NCI-H2227 treated with DMSO at 0.1 percent for 48 hours (cell line): ENCODE measurements around the gene GATAD2A.
"Not testable (repeated sequence)": the region's sequence is repeated elsewhere in the genome, so short reads cannot be mapped to it uniquely, and the experiment has no call there.

Source experiments
- DNase-seq: peaks from one replicate; lab custom pipeline; 2025; lab: John Stamatoyannopoulos, UW

The GATAD2A gene, protein sequence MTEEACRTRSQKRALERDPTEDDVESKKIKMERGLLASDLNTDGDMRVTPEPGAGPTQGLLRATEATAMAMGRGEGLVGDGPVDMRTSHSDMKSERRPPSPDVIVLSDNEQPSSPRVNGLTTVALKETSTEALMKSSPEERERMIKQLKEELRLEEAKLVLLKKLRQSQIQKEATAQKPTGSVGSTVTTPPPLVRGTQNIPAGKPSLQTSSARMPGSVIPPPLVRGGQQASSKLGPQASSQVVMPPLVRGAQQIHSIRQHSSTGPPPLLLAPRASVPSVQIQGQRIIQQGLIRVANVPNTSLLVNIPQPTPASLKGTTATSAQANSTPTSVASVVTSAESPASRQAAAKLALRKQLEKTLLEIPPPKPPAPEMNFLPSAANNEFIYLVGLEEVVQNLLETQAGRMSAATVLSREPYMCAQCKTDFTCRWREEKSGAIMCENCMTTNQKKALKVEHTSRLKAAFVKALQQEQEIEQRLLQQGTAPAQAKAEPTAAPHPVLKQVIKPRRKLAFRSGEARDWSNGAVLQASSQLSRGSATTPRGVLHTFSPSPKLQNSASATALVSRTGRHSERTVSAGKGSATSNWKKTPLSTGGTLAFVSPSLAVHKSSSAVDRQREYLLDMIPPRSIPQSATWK

DNA sequence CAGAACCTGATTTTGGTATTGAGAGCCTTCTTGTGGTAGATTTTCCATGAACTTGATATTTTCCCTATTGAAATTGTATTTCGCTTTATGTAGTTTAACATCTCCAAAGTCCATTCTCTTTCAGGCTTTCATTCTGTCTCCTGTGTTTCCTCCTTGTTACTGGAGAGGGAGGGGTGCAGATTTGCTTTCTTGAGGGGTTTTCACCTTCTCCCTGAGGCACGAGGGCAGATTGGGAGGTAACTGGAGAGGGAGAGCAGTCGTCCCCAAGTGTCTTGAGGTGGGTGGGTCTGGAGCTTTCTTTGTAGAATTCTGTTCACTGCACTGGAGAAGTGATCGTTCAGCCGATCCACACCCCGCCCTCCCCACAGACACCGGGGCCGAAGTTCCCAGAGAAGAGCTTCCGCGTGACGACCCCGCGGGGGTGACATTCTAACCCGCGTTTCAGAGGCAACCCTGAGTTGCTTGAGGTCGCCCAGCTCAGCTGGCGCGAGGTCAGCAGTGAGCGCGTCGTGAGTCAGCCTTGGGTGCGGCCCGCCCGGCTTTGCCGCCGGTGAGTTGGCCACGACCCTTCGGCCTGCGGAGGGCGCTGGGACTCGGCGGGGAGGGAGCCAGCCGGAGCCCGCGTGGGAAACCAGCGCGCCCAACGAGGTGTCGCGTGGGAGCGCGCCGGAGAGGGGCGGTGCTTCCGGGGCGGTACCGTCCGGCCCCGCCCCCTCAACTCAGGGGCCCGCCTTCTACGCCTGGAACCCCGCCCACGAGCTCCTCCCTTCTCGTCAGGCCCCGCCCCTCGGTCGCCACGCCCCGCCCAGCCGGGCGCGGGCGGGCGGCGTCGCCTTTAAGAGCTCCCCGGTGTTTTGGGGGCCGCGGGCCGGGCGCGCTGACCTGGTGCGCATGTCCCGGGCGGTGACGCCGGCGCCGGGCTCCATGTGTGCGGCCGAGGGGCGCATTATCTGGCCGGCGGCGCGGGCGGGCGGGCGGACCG is at the start of gene GATAD2A:
TSS of gene GATAD2A (plus strand) at position 797 of the 982 bp plus-strand sequence. CDS start 59,671 bp downstream, outside the sequence.
- DNase-seq: peak; percentile 76

DNA sequence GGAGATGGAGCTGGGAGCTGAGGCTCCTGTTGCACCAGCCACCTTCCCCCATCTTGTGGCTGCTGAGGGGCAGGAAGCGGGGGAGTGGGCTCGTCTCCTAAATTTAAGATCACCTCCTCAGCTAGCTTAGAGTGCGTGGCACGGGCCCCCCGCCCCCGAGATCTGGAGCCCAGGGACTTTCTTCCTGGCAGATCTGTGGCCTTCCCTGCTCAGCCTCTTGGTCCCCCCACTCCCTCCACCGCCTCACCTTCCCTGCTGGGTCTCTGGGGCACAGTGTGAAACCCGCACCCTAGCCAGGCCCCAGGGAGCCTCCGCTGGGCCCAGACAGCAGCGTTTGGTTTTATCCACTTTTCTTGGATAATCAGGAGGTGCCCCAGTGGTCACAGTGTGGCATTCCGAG is 49.0 kb upstream of the GATAD2A start:
- DNase-seq: no peak

DNA sequence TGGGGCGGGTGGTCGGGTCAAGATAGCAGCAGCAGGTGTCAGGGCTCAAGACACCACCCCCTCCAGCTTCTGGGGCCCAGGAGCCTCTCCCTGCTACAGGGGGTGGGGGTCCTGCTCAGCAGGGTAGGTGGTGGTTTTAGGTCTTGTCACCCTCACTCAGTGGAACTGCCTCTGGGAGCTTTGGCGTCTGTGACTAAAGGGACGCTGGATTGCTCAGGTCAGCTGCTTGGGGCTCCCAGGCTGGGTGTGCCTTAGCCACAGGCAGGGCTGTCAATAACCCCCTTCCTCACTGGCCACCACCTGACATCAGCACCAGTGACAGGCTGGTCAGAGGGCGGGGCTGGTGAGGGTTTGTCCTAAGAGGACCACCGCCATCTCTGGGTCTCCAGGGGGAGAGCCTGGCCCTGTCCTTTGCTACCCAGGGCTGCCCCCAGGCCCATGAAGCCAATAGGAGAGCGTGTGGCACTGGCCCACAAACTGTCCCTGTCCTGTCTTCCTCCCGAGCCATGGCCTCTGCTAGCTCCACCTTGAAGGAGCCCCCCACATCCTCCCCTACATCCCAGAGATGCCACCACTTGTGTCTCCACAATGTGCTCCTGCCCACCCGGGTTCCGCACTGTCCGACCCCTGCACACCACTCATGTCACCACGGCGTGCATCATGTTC is 48.4 kb upstream of the GATAD2A start:
- no peak for DNase-seq

DNA sequence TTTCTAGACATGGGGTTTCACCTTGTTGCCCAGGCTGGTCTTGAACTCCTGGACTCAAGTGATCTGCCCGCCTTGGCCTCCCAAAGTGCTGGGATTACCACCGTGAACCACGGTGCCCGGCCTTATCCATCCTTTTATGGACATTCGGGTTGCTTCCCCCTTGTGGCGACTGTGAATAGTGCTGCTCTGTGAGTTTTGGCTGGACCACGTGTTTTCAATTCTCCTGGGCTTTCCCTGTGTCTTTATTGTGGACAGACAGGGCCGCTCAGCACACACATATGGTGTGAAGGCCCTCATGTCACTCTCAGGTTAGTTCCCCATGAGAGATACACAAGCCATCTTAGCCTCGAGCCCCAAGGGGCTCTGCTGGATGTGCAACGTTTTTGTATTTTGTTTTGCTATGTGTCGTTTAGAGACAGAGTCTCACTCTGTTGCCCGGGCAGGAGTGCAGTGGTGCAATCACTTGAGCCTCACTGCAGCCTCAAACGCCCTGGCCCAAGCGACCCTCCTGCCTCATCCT is 44.3 kb upstream of the GATAD2A start:
- DNase-seq: peak; percentile 67

DNA sequence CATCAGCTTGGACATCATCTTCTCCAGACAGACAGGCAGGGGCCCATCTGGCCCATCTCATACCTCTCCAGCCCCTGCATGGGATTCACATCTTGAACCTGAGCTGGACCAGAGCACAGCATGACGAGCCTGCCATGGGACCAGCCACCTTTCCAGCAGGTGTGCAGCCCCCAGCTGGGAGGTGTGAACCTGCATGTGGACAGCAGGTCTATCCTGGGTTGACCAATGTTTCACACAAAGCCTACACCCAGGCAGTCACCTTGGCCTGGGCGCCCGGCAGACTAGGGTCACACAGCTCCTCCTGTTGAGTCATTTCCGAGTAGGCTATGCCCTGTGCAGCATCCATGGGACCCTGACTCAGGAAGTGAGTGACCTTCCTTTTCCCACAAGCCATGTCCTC is 43.4 kb upstream of the GATAD2A start:
- DNase-seq: no peak

DNA sequence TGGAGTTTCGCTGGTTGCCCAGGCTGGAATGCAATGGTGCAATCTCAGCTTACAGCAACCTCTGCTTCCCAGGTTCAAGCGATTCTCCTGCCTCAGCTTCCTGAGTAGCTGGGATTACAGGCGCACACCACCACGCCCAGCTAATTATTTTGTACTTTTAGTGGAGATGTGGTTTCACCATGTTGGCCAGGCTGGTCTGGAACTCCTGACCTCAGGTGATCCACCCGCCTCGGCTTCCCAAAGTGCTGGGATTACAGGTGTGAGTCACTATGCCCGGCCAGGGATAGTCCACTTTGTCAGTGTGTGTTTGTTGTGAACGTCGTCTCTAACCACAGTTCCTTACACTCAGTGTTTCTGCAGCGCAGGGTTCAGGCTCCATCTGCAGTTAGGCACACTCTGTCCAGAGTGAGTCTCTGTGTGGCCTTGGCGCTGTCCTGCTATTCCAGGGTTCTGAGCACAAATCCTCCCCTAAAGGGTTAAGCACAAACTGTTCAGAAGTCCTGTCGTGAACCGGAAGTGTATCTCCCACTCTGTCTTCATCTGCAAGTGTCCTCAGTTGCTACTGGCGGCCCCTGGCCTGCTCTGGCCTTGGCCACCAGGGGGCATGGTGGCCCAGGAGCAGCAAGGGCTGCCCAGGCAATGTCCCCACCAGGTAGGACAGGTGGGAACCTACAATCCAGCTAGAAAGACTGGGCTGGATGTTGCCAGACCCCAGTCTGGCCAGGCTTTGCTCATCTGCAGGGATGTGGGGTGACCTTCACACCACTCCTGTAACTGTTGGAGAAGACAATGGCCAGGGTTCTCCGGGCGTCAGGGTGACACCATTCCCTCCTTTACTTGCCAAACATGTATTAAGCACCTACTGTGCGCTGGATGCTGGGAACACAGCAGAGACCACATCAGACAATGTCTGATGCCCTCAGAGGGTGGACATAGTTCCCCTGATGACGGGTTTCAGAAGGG is 38.8 kb upstream of the GATAD2A start:
- peak; percentile 14 for DNase-seq

DNA sequence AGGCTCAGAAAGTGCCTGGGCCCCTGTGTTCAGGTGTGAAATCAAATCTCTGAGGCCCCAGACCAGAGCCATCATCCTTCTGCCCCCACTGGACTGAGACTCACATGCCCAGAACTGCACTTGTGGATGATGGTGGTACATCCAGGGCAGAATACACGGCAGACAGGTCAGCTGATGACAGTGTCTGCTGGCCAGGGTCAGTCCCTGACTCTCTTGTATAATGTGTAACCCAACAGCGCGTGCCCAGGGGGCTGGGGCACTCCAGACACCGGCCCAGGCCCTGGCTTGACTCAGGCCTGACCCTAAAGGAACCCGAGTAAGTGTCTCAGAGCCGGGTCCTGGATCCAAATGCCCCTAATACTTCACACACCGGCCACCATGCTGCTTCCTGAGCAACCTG is 37.4 kb upstream of the GATAD2A start:
- DNase-seq: no peak

DNA sequence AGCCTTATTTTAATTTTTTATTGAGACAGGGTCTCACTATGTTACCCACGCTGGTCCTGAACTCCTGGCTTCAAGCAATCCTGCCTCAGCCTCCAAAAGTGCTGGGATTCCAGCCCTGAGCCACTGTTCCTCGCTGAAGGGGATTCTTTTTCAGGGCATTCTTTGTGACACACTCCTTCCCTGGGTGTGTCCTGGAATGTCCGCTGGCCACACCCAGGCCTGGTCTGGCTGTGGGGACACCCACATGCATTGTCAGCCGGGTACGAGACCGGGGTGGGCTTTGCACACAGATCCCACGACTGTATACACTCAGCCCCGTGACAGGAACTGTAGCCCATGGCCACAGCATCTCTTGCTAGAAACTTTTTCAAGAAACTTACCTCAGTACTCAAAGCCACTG is 34.4 kb upstream of the GATAD2A start:
- DNase-seq: no peak

DNA sequence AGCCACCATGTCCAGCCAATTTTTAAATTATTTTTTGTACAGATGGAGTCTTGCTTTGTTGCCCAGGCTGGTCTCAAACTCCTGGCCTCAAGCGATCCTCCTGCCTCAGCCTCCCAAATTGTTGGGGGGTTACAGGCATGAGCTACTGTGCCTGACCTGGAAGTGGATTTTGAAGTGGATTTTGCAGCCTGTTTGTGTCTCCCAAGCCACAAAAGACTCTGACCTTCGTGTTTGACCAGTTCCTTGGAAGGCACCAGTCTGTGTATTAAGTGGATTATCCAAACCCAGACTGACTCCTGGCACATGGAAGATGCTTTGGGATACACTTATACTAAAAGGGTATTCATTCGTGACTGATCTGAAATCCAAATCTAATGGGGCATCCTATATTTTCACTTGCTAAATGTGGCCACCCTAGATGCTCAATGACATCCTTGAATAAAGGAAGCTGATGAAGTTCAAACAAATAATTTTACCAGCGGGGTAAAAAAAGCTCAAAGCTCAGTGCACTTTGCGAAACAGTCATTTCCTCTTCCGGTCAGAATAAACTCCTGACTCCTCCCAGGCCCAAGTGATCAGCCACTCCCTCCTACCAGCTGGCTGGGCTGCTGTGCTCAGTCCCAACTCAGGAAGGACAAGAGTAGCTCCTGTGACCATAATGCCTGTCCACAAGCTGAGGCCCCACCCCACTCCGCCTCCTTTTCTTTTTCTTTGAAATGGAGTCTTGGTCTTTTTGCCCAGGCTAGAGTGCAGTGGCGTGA is 32.6 kb upstream of the GATAD2A start:
- no peak for DNase-seq

DNA sequence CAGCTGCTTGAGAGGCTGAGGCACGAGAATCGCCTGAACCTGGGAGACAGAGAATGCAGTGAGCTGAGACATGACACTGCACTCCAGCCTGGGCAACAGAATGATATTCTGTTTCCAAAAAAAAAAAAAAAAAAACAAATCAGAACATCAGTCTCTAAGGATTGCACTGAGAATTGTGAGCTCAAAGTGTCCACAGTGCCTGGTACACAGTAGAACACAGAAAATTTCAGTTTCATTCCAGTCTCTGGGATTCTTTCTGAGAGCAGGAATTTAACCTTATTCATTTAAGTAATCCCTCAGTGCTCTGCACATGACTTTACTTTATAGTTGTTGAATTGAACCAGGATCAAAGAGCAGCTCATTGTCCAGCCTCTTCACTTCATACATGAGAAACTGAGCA is 25.9 kb upstream of the GATAD2A start:
- no peak for DNase-seq

DNA sequence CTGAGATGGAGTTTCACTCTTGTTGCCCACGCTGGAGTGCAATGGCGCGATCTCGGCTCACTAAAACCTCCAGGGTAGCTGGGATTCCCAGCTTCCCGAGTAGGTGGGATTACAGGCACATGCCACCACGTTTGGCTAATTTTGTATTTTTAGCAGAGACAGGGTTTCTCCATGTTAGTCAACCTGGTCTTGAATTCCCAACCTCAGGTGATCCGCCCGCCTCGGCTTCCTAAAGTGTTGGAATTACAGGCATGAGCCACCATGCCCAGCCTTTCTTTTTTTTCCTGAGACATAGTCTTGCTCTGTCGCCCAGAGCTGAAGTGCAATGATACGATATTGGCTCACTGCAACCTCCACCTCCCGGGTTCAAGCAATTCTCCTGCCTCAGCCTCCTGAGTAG is 25.2 kb upstream of the GATAD2A start:
- not testable (repeated sequence) for DNase-seq

DNA sequence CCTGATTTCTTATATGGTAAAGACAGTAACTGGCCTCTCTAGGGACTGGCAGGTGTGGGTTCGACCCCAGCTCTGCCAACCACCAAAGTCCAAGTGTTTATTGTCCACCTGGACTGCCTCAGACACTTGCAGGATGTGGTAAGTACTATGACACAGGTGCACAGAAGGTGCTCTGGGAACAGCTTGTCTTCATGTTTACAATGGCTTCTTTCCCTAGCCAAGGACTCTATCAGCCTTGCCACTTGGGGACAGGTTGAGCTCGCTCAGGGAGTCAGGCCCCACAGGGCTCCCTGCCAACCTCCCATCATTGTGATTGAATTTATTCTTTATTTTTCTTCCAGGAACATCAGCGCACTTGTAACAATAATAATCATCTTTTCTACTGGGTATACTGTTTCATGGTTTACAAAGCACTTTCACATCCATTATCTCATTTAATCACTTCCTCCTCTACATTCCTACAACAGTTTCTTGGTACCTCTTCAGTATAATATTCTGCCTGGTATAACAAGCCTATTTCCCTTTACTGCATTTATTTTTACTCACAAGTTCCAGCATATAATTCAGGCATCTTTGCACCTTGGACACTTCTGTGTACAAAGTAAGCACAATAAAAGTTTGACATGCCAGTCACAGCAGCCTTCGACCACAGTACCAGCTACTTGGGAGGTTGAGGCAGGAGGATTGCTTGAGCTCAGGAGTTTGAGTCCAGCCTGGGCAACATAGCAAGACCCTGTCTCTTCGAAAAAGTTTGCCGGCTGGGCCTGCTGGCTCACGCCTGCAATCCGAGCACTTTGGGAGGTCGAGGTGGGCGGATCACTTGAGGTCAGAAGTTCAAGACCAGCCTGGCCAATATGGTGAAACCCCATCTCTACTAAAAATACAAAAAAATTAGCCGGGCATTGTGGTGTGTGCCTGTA is 24.2 kb upstream of the GATAD2A start:
- no peak for DNase-seq

DNA sequence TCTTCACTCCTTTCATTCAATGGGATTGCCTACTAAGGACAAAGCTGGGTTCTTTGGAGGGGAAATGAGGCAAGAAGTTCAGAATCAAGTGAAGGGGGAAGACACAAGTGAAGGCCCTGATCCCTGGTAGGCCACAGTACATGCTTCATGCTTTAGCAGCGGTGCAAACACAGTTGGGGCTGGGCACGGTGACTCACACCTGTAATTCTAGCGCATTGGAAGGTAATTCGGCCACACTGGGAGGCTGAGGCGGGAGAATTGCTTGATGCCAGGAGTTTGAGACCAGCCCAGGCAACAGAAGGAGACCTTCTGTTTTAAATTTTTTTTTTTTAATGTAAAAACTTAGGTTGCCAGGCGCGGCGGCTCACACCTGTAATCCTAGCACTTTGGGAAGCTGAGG is 23.4 kb upstream of the GATAD2A start:
- no peak for DNase-seq

DNA sequence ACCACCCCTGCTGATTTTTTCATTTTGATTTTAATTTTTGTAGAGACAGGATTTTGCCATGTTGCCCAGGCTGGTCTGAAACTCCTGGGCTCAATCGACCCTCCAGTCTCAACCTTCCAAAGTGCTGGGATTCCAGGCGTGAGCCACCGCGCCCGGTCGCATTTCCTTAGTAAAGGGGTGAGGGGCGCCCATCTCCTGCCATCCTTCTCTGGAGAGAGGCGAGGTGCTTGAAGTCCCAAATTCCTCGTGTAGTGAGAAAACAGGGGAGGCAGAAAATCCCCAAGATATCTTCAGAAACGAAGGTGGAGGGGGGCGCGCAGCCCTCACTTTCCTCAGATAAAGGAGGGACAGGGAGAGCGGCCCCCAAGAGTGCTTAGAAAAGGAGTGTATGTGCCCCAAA is 21.0 kb upstream of the GATAD2A start:
- no peak for DNase-seq

DNA sequence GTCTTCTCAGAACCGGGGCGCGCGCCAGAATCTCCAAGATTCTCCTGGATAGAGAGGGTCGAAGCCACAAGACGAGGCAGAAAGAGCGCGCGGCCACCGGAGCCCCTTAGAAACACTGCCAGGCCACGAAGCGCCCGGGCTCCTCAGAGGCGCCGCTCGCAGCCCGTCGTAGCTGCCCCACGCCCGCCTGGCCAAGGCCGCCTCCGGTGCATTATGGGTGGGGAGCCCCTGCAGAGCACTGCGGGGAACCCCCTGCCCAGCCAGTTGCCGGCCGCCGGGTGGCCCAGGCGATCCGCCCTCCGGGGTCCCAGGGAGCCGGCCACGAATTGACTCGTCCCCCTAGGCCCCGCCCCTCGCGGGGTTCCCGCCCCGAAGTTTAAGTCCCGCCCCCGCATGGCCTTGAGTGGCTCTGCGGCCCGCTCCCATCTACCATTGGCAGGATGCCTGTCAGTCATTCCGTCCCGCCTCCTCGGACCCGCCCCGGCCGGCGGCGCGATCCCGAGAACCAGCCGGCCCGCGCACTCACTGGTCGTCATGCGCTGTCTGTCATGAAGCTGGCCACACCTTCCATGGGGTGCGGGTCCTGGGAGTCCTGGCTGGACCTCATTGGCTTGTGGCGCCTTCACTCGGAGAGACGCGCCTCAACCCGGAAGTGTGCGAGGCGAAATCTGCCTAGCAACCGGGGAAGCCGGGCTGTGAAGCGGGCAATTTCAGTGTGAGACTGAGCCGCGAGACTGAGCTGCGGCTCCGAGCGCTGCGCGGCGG is 20.2 kb upstream of the GATAD2A start:
- peak; percentile 93 for DNase-seq

DNA sequence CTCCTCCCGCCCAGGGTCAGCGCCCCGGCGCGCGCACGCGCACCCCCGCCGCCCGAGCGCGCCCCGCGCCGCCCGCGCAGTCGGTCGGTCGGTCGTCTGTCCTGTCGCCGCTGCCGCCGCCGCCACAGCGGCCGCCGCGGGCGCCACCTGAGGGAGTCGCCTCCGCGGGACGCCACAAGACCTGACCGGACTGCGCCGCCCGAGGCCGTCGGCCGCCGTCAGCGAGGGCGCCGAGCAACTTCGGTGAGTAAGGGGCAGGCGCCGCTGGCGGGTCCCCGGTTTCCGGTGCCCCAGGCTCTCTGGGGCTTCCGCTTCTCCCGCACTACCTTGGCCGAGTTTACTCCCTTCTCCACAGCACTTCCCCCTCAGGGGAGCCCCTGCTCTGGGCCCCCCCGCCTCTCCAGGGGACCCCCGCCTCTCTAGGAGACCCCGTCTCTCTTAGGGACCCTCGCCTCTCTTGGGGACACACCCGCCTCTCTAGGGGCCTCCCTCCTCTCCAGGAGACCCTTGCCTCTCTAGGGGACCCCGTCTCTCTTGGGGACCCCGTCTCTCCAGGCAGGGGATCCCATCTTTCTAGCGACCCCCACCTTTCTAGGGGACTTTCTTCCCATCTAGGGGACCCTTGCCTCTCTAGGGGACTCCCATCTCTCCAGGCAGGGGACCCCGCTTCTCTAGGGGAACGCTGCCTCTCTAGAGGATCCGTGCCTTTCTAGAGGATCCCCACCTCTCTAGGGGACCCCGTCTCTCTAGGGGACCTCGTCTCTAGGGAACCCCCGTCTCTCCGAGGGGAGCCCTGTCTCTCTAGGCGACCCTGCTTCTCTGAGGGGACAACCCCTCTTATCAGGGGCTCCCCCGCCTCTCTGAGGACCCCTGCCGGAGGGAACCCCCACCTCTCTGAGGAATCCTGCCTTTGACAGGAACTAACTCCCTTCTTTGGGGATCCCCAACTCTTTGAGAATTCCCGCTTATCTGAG is 19.3 kb upstream of the GATAD2A start:
- DNase-seq: no peak

DNA sequence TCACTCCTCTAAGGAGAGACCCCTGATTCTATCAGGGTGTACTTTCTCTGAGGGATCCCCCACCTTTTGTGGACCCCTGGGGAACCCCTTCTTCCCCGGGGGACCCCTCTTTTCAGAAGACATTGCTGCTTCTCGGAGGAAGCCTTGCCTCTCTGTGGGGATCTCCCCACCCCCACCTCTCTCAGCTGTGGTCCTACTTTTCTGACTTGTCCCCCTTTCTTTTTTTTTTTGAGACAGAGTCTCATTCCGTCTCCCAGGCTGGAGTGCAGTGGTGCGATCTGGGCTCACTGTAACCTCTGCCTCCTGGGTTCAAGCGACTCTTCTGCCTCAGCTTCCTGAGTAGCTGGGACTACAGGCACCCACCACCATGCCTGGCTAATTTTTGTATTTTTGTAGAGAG is 18.4 kb upstream of the GATAD2A start:
- DNase-seq: no peak
